OCI-M2 (cell line): ENCODE data around the gene SYNGR3.

ENCODE experiments used
- DNase-seq: peaks from one replicate; lab custom pipeline; 2025; ENCODE audit not compliant: unreplicated experiment; lab: John Stamatoyannopoulos, UW

SYNGR3 gene

DNA sequence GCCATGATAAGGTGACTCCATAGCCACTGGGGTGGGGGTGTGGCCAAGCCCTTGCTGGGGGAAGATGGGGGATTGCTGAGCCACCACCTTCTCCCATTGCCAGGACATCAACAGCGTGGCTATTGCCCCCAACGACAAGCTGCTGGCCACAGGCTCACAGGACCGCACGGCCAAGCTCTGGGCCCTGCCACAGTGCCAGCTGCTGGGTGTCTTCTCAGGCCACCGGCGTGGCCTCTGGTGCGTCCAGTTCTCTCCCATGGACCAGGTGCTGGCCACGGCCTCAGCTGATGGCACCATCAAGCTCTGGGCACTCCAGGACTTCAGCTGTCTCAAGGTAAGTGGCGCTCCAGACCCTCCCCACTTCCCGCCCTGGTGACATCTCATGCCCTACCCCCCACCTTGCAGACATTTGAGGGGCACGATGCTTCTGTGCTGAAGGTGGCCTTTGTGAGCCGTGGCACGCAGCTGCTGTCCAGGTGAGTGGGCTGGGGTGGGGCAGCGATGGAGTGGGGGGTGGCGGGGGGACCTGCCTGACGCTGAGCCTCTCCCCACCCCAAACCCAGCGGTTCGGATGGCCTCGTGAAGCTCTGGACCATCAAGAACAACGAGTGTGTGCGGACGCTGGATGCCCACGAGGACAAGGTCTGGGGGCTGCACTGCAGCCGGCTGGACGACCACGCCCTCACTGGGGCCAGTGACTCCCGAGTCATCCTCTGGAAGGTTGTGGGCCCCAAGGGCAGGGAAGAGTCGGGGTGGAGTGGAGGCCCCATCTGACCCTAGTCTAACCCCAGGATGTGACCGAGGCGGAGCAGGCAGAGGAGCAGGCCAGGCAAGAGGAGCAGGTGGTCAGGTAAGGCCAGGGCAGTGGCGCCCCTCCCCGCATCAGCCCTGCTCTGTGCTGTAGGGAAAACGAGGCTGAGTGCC lies 12.6 kb upstream of the SYNGR3 start:
- DNase-seq: no peak

DNA sequence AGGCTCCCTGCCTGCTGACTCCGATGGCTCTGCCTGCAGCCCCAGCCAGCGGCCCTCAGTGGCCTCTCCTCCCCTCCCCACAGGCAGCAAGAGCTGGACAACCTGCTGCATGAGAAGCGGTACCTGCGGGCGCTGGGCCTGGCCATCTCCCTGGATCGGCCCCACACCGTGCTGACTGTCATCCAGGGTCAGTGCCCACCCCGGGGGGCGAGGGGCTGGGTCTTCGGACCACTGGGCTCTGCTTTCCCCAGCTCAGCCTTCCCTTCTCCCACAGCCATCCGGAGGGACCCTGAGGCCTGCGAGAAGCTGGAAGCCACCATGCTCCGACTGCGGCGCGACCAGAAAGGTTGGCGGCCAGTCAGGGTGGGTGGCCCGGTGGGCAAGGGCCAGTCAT lies 11.9 kb upstream of the SYNGR3 start:
- DNase-seq: no peak

DNA sequence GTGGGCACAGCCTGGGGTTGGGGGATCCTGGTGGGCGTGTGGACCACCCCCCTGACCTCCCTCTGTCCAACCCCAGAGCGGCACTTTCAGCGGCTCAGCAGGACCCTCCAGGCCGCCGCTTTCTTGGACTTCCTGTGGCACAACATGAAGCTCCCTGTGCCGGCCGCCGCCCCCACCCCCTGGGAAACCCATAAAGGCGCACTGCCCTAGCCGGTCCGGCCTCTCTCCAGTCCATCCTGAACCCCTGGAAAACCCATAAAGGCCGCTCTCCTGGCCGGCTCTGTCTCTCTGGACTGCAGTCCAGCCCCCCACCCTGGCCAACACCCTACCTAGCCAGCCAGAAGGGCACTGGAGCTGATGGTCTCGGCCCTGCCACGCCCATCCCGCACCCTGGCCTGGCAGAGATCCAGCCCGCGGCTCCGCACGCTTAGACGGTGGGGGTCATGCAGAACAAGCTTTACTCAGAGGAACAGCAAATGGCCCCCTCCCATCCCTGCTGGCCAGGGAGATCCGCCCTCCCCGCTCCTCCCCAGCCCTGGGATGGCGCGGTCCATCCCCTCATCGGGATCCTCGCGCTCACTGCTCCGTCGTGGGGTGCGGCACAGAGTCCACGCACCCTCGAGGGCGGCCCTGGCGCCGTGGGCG lies 11.2 kb upstream of the SYNGR3 start:
- no peak for DNase-seq

- DNase-seq: no peak
Measured at GRCh38 chr16:1979271-1980029, 10.3 kb upstream of the SYNGR3 start.

DNA sequence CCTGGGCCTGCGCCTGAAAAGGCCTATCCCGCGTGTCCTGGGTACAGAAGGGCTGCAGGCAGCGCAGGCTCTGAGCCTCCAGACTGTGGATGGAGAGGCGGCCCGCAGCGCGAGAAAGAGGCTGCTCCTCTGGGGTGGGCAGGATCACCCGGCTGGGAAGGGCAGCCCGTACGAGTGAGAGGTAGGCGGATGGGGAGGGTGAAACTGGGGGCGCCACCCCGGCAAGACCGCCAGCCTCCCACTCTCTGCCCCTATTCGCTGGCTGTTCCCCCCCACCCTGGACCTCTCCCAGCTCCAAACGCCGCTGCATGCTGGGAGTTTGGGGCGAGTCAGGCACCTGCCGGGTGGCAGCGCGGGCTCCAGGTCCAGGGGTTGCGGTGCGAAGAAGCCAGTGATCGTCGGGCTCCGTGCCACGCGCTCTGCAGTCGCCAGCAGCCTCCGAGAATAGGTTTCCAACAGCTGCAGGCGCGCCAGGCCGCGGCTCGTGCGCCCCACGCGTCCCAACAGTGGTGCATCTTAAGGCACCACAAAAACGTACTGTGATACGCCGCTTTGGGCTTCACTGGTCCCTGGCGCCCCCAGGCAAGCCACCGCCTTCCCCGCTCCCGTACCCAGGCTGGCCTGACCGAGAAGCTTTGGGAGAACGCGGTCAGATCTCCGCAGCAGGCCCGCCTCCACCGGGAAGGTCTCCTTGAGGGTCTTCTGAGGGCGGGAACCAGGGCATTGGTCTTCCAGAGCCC lies 9.6 kb upstream of the SYNGR3 start:
- DNase-seq: no peak

DNA sequence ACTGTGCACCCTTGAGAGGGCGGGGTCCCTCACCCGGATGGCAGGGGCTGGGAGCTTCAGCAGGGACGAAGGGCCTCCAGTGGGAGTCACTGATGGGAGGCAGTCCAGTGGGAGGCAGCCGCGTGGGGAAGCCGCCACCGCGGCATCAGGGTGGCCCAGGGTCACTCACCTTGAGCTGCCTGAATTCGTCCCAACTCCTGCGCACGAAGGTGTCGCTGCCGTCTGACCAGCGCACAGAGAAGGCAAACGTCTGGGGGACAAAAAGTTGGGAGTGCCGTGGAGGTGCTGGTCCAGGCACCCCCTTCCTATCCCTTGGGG lies 9.0 kb upstream of the SYNGR3 start:
- DNase-seq: no peak

DNA sequence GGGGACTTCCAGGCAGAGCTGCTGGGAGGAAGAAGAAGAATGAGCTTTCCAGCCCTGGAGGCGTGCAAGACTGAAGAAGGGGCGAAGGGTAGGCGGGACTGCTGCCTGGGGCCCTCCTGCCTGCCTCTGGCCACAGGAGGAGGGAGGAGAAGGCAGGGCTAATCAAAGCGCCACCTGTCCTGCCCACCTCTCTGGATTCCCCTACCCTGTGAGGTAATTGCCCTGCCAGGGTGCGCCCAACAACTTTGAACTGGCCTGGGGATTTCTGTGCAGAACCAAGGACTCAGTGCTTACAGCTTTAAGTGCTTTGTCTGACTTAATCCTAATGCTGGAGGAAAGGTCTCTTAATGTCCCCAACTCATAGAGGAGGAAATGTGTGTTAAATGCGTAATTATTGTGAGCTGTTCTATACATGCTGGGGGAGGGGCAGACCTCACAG lies 8.4 kb upstream of the SYNGR3 start, which contains the start of gene NOXO1:
TSS of gene NOXO1 (minus strand) at position 72 of the 439 bp plus-strand sequence. CDS start 290 bp downstream, outside the sequence.
- no peak for DNase-seq

- DNase-seq: no peak
Measured at GRCh38 chr16:1982013-1982433, 7.7 kb upstream of the SYNGR3 start.

DNA sequence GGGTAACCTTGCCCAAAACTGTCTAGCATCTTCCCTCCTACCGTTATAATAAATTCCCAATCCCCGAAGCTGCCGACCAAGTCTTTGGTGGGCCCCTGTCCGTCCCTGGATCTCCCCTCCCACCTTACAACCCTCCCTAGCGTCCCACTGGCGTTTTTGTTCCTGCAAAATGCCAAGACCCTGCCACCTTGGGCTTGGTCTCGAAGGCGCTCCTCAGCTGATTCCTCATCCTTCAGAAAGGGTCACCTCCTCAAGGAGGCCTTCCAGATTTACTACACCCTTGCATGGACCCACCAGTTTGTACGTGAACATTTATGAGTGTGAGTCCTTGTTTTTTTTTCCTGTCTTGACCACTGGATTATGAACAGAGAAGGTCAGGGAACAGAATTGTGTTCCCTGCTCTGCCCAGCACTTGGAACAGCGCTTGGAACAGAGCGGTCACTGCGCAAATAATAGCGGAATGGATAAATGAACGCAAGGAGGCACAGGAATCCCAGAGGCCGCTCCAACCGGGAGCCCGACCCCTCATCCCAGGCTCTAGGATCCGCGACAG lies 6.7 kb upstream of the SYNGR3 start:
- no peak for DNase-seq

DNA sequence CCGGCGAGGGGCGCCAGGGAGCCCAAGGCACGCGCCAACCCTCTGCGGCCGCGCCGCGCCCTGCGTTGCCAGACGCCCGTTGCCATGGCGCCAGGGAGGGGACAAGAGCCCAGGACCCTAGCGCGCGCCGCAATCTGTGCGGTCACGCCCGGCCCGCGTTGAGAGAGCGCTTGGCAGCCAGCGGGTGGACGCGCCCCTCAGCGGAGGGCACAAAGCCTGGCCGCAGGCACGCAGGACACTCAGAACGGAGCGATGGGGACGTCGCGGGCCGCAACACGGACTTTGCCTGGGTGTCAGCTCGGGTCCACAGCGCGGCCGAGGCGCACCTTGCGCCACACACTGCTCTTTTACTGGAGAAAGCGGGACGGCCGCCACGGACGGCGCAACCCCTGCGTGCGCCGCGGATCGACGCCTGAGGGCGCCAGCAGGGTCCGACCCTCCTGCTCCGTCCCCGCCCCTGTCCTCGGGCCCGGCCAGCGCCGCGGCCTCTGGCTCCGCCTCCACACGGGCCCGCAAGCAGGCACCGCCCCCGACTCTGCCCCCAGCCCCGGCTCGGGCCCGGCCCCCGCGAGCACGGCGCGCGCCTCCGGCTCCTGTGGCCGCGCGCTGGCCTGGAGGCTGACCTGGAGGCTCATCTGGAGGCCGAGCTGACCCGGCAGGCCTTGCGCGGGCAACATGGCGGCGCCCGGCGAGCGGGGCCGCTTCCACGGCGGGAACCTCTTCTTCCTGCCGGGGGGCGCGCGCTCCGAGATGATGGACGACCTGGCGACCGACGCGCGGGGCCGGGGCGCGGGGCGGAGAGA lies 6.0 kb upstream of the SYNGR3 start, which contains the start of gene GFER:
TSS of gene GFER (plus strand) at position 650 of the 803 bp plus-strand sequence. CDS start at position 676, 26 bp downstream.
- DNase-seq: no peak

DNA sequence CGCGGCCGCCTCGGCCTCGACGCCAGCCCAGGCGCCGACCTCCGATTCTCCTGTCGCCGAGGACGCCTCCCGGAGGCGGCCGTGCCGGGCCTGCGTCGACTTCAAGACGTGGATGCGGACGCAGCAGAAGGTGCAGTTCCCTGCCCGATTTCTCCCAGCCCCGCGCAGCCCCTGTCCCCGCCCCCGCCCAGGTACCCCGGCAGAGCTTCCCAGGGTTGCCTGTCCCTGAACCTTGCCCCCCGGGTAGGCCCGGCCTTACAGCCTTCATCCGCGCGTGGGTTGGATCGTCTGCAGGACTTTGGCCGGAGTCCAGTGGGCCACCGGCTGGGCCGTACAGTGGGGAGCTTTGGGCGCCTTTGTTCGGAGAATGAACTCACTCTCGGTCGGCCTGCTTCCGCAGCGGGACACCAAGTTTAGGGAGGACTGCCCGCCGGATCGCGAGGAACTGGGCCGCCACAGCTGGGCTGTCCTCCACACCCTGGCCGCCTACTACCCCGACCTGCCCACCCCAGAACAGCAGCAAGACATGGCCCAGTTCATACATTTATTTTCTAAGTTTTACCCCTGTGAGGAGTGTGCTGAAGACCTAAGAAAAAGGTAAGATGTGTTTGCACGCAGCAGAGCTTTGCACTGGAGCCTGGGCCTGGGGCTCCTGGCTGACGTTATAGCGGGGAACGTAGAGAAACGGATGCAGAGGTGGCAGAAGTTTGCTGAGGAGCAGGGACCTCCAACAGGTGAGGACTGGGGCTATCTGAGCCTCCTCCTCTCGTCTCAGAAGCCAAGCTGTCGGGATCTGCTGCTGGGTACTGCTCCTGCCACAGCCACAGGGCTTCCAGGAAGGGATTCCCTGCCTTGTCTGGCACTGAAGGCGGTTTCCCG lies 5.2 kb upstream of the SYNGR3 start:
- no peak for DNase-seq

- DNase-seq: no peak
Measured at GRCh38 chr16:1985466-1986150, 4.2 kb upstream of the SYNGR3 start.

GRCh38 chr16:1987198-1987597 lies 2.6 kb upstream of the SYNGR3 start:
- no peak for DNase-seq

DNA sequence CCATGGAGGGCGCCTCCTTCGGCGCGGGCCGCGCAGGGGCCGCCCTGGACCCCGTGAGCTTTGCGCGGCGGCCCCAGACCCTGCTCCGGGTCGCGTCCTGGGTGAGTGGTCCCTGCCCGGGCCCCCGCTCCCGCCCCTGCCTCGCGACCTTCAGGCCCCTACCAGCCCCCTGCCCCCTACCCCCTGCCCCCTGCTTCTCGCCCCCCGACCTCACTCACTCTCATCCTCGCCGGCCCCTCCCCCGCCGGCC lies 256 bp downstream of the SYNGR3 start:
- DNase-seq: no peak

DNA sequence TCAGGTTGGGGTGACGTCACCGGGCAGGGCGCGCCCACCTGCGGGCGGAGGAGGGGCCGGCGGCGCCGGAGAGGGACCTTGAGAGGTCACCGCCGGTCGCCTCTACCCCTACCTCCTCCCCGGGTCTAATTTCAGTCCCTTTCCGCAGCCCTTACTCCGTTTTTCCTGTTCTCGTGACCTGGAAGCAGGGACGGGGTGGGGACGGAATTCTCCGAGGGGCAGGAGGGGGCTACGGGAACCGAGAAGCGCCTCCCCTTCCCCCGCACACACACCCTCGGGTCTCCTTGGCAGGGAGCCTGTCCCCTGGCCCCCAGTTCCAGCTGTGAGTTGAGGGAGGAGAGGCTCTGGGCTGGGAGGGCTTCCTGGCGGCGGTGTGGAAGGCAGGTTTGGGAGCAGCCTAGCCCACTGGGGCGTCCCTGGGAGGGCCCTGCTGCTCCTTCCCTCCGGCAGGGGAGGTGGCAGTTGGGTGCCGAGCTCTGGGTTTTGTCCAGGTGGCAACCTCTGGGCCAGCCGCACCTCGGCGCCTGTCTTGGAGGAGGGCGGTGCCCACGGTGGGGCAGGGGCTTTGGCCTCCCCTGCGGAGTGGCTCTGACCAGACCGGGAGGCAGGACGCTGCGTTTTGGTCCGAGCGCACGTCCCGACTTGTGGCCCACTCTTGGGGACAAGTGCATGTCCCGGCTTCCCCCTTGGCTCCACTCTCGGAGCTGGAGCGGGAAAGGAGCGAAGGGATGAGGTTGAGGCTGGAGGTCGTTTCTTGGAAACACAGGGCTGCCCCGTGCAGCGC lies 773 bp downstream of the SYNGR3 start:
- no peak for DNase-seq

- no peak for DNase-seq
Measured at GRCh38 chr16:1991135-1991551, 1.4 kb downstream of the SYNGR3 start.

- DNase-seq: no peak
Measured at GRCh38 chr16:1991588-1991947, 1.8 kb downstream of the SYNGR3 start.
